Measurements from ENCODE around the gene GPC5. TPM values are rescaled to one million over a fixed set of nuclear protein-coding genes. Genes with fewer than 3 reads are reported as not detected.

GPC5 gene
- total RNA-seq, 4 donors from 2014 or later: not detected

GRCh38 chr13:92804926-92805325, 1406.5 kb downstream of the GPC5 start:
- in situ Hi-C loops (cut with MboI; ENCODE audit: low sequenced_read_pairs in 4 of 4) (no loop called here), intact Hi-C loops (cut with DNase I; ENCODE audit: low total_unique reads) (no loop called here)
- no peak overlapping the region for H3K27ac ChIP-seq
- no peaks in the 10 kb centered on the region for H3K27me3 ChIP-seq
- ATAC-seq (no peak), DNase-seq (no peak)
- no peaks in the 10 kb centered on the region for H3K36me3 ChIP-seq
- H3K9me3 ChIP-seq: no peaks in the 10 kb centered on the region
- H3K4me3 ChIP-seq: no peak overlapping the region
- TF ChIP-seq POLR2A (IDR thresholded peaks at IDR 0.05) (no peak), CTCF (IDR thresholded peaks at IDR 0.05 in 4 of 5, conservative IDR thresholded peaks at IDR 0.05 in 1 of 5) (no peak)
- no peaks in the 10 kb centered on the region for H3K4me1 ChIP-seq

GRCh38 chr13:92805766-92806165, 1407.3 kb downstream of the GPC5 start:
- Histone ChIP-seq H3K9me3 (no peaks in the 10 kb centered on the region), H3K27me3 (no peaks in the 10 kb centered on the region), H3K36me3 (no peaks in the 10 kb centered on the region), H3K27ac (peak overlapping the region in 1 of 4 donors; percentile 36), H3K4me1 (no peaks in the 10 kb centered on the region), H3K4me3 (peak overlapping the region in 3 of 4 donors; percentile 26 to 31 (median 30))
- TF ChIP-seq POLR2A (IDR thresholded peaks at IDR 0.05): no peak
- no peak for TF ChIP-seq CTCF (IDR thresholded peaks at IDR 0.05 in 4 of 5, conservative IDR thresholded peaks at IDR 0.05 in 1 of 5)
- DNase-seq (no peak), ATAC-seq (no peak)
- in situ Hi-C loops (cut with MboI; ENCODE audit: low sequenced_read_pairs in 4 of 4): no loop called here
- intact Hi-C loops (cut with DNase I; ENCODE audit: low total_unique reads): no loop called here

GRCh38 chr13:92806215-92806614, 1407.8 kb downstream of the GPC5 start:
- ATAC-seq: no peak
- Histone ChIP-seq H3K4me3 (peak overlapping the region in 3 of 4 donors; percentile 26 to 31 (median 30)), H3K27me3 (no peaks in the 10 kb centered on the region), H3K4me1 (no peaks in the 10 kb centered on the region), H3K36me3 (no peaks in the 10 kb centered on the region), H3K9me3 (no peaks in the 10 kb centered on the region), H3K27ac (peak overlapping the region in 1 of 4 donors; percentile 36)
- in situ Hi-C loops (cut with MboI; ENCODE audit: low sequenced_read_pairs in 4 of 4): no loop called here
- no peak for TF ChIP-seq CTCF (IDR thresholded peaks at IDR 0.05 in 4 of 5, conservative IDR thresholded peaks at IDR 0.05 in 1 of 5)
- no peak for TF ChIP-seq POLR2A (IDR thresholded peaks at IDR 0.05)
- intact Hi-C loops (cut with DNase I; ENCODE audit: low total_unique reads): no loop called here
- DNase-seq: no peak

GRCh38 chr13:92807353-92807752, 1408.9 kb downstream of the GPC5 start:
- in situ Hi-C loops (cut with MboI; ENCODE audit: low sequenced_read_pairs in 4 of 4) (no loop called here), intact Hi-C loops (cut with DNase I; ENCODE audit: low total_unique reads) (no loop called here)
- TF ChIP-seq POLR2A (IDR thresholded peaks at IDR 0.05): no peak
- no peak for TF ChIP-seq CTCF (IDR thresholded peaks at IDR 0.05 in 4 of 5, conservative IDR thresholded peaks at IDR 0.05 in 1 of 5)
- no peaks in the 10 kb centered on the region for H3K4me1 ChIP-seq
- no peak for DNase-seq
- H3K4me3 ChIP-seq: no peak overlapping the region
- no peak for ATAC-seq
- H3K9me3 ChIP-seq: no peaks in the 10 kb centered on the region
- no peaks in the 10 kb centered on the region for H3K27me3 ChIP-seq
- no peak overlapping the region for H3K27ac ChIP-seq
- no peaks in the 10 kb centered on the region for H3K36me3 ChIP-seq

- H3K36me3 ChIP-seq: no peaks in the 10 kb centered on the region
- H3K27ac ChIP-seq: no peak overlapping the region
- no peak for TF ChIP-seq POLR2A (IDR thresholded peaks at IDR 0.05)
- TF ChIP-seq CTCF (IDR thresholded peaks at IDR 0.05 in 4 of 5, conservative IDR thresholded peaks at IDR 0.05 in 1 of 5): no peak
- ATAC-seq: no peak
- intact Hi-C loops (cut with DNase I; ENCODE audit: low total_unique reads) (no loop called here), in situ Hi-C loops (cut with MboI; ENCODE audit: low sequenced_read_pairs in 4 of 4) (no loop called here)
- H3K9me3 ChIP-seq: no peaks in the 10 kb centered on the region
- H3K4me1 ChIP-seq: no peaks in the 10 kb centered on the region
- no peak for DNase-seq
- H3K4me3 ChIP-seq: no peak overlapping the region
- H3K27me3 ChIP-seq: no peaks in the 10 kb centered on the region
These were observed 1409.5 kb downstream of the GPC5 start for GRCh38 chr13:92807966-92808365.

All from gastrocnemius medialis (tissue), 4 donors.